Spinal cord (tissue), 10 donors: ENCODE measurements around the gene TMC5. TPM values are rescaled to one million over a fixed set of nuclear protein-coding genes. Genes with fewer than 3 reads are reported as not detected.
"Not testable (repeated sequence)": the region's sequence is repeated elsewhere in the genome, so short reads cannot be mapped to it uniquely, and the experiment has no call there.

Experiments used
- DNase-seq, 6 donors: peaks; one replicate each; pipeline versions ENCODE4 v3.0.0 to v3.0.0-alpha.2; 2013 to 2015; ENCODE audit warnings: low spot score in 6 of 6, low read depth in 4 of 6
- H3K27ac ChIP-seq: one replicate; pipeline ENCODE4 v1.5.1; 2013; ENCODE audit warnings: low read depth, low read length, control low read depth
- H3K27me3 ChIP-seq: one replicate; pipeline ENCODE4 v1.6.1; 2013; ENCODE audit warnings: low read length; ENCODE audit not compliant: control insufficient read depth, insufficient read depth
- H3K36me3 ChIP-seq: one replicate; pipeline ENCODE4 v1.6.1; 2013; ENCODE audit warnings: low read length; ENCODE audit not compliant: control insufficient read depth, insufficient read depth
- H3K4me1 ChIP-seq: one replicate; pipeline ENCODE4 v1.6.1; 2013; ENCODE audit warnings: low read length; ENCODE audit not compliant: control insufficient read depth, insufficient read depth
- H3K4me3 ChIP-seq: one replicate; pipeline ENCODE4 v1.5.1; 2013; ENCODE audit warnings: low read depth, low read length, control low read depth
- H3K9me3 ChIP-seq: one replicate; pipeline ENCODE4 v1.6.1; 2013; ENCODE audit warnings: low read length; ENCODE audit not compliant: control insufficient read depth, insufficient read depth
- WGBS: methylation state at CpG from one replicate; pipeline ENCODE4 v1.1.5; 2013; ENCODE audit warnings: missing lambda C conversion rate; ENCODE audit not compliant: insufficient coverage; 5-methylcytosine and 5-hydroxymethylcytosine counted together
- polyA plus RNA-seq, 2 donors: library from polyadenylated mRNA; unstranded; fragments of 120-200 nt; gene quantifications; one replicate each; pipeline ENCODE4 v1.2.1, GENCODE V29; 2013; ENCODE audit not compliant: insufficient read length in 2 of 2
- total RNA-seq, 2 donors: library from RNA; depleted of rRNA in 1 of 2; stranded (reverse); fragments of 120-200 nt in 1 of 2; fragments of >200 nt in 1 of 2; gene quantifications; one replicate each; pipeline versions ENCODE4 v1.2.3 to v1.2.4, GENCODE V29; 2013 to 2014
- donor health status: healthy.

The TMC5 gene
- total and polyA plus RNA-seq, 4 donors = 0.20 to 2.4 (median 0.38) TPM

- Histone ChIP-seq H3K27me3 (no peaks in the 10 kb centered on the region), H3K27ac (no peak overlapping the region), H3K36me3 (no peaks in the 10 kb centered on the region), H3K4me3 (no peak overlapping the region), H3K4me1 (peaks cover 5% of the 10 kb centered on the region), H3K9me3 (no peaks in the 10 kb centered on the region)
- no CpG with 5 or more reads among the region's 2 CpGs for WGBS
- no peak for DNase-seq
These were observed 35.4 kb upstream of the TMC5 start for GRCh38 chr16:19382084-19382801.

DNA sequence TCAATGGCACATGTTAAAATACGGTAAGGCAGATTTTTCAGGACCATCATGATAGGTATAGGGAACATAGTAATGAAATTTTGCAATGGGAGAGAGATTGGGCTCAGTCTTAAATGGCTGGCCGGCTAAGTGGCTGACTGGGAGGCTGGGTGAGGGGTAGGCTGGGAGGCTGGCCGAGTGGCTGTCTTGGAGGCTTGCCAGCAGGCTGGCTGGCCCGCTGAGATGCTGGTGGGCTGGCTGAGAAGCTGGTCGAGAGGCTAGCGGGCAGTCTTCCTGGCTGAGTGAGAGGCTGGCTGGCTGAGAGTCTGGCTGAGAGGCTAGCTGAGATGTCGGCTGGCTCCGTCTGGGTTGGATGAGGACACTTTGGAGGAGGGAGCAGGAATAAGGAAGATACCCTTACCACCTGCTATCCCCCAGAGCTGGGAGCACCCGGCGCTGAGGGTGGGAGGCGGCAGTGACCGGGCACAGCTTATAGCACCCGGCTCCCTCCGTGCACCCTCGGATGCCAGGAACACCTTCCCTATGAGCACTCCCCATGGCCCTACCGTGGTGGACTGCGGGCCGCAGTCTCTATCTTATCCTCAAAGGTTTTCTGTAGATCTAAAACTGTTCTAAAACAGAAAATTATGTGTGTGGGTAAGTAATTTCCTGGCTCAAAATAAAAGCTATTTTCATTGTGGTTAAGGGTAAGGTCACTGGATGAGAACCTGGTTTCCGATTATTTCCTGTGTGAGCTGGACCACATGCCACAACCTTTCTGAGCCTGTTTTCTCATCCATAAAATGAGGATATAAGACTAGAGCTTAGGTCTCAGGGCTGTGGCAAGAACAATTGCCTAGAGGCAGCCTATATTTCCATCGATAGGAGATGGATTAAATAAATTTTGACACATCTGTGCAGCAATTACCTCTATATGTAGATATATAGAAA is 34.5 kb upstream of the TMC5 start:
- 47% methylated on average over 12 of the region's 20 CpGs for WGBS

GRCh38 chr16:19384656-19385055 is 33.0 kb upstream of the TMC5 start:
- H3K4me3 ChIP-seq = no peak overlapping the region
- no peak overlapping the region for H3K27ac ChIP-seq
- 80% methylated on average over 1 of the region's 2 CpGs for WGBS
- no peaks in the 10 kb centered on the region for H3K27me3 ChIP-seq
- no peaks in the 10 kb centered on the region for H3K9me3 ChIP-seq
- H3K36me3 ChIP-seq = no peaks in the 10 kb centered on the region
- H3K4me1 ChIP-seq = peaks cover 5% of the 10 kb centered on the region
- DNase-seq = no peak

More for the DNA sequence above, 34.5 kb upstream of the TMC5 start:
- H3K36me3 ChIP-seq = no peaks in the 10 kb centered on the region
- no peaks in the 10 kb centered on the region for H3K9me3 ChIP-seq
- no peaks in the 10 kb centered on the region for H3K27me3 ChIP-seq
- peak in 2 of 6 donors; percentile 45 to 49 for DNase-seq
- no peak overlapping the region for H3K27ac ChIP-seq
- H3K4me1 ChIP-seq = peaks cover 5% of the 10 kb centered on the region
- no peak overlapping the region for H3K4me3 ChIP-seq

GRCh38 chr16:19386525-19386924 is 31.2 kb upstream of the TMC5 start:
- WGBS = 50% methylated on average over 1 of the region's 1 CpG
- no peaks in the 10 kb centered on the region for H3K27me3 ChIP-seq
- H3K27ac ChIP-seq = no peak overlapping the region

DNA sequence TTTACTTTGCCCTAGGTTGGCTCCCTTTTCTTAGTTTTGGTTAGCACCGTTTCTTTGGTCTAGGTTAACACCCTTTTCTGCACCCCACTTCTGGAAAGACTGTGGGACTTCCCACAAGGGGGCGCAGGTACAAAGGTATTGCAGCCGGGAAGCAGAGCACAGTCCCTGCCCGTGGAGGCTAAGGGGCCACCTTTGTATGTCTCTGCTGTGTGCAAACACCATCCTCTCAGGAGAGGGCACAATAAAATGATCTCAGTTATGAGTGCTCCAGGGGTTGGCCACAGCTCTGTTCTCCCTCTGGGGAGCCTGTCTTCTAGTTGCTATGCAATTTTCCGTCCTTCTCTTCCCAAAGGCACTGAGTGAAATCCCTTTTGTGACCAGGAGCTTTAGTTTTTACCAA is 28.4 kb upstream of the TMC5 start:
- H3K27ac ChIP-seq = no peak overlapping the region
- no peaks in the 10 kb centered on the region for H3K36me3 ChIP-seq
- WGBS = 14% methylated on average over 4 of the region's 5 CpGs
- peaks cover 3% of the 10 kb centered on the region for H3K4me1 ChIP-seq
- H3K9me3 ChIP-seq = no peaks in the 10 kb centered on the region
- peak in 1 of 6 donors; percentile 44 for DNase-seq
- H3K4me3 ChIP-seq = no peak overlapping the region
- no peaks in the 10 kb centered on the region for H3K27me3 ChIP-seq

More at GRCh38 chr16:19386525-19386924, 31.2 kb upstream of the TMC5 start:
- no peaks in the 10 kb centered on the region for H3K36me3 ChIP-seq
- DNase-seq = no peak
- peaks cover 5% of the 10 kb centered on the region for H3K4me1 ChIP-seq
- no peaks in the 10 kb centered on the region for H3K9me3 ChIP-seq
- H3K4me3 ChIP-seq = no peak overlapping the region

- WGBS = 57% methylated on average over 1 of the region's 6 CpGs
- not testable (repeated sequence) for H3K4me3 ChIP-seq, H3K9me3 ChIP-seq, H3K27me3 ChIP-seq, H3K4me1 ChIP-seq, H3K27ac ChIP-seq, DNase-seq, H3K36me3 ChIP-seq
These were observed 26.4 kb upstream of the TMC5 start for GRCh38 chr16:19391185-19391776.

DNA sequence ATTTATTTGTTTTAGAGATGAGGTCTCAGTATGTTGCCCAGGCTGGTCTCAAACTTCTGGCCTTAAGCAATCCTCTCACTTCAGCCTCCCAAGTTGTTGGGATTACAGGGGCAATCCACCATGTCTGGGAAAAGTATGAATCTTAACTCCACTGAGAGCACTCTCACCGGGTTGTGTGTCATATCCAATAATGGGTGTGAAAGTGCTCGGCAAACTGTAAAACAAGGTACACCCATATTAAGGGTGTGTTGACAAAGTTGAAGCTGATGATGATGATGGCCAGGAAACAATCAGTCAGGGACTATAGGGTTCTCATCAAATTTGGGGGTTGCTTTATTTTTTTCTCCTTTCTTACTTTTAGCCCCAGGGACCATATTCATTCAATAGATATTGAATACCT is 25.3 kb upstream of the TMC5 start:
- Histone ChIP-seq H3K4me1 (peaks cover 3% of the 10 kb centered on the region), H3K27me3 (no peaks in the 10 kb centered on the region), H3K9me3 (no peaks in the 10 kb centered on the region), H3K4me3 (no peak overlapping the region), H3K27ac (no peak overlapping the region), H3K36me3 (no peaks in the 10 kb centered on the region)
- no peak for DNase-seq
- no CpG with 5 or more reads among the region's 2 CpGs for WGBS

GRCh38 chr16:19393226-19394111 is 24.2 kb upstream of the TMC5 start:
- no peaks in the 10 kb centered on the region for H3K9me3 ChIP-seq
- no peak overlapping the region for H3K27ac ChIP-seq
- H3K4me1 ChIP-seq = peaks cover 3% of the 10 kb centered on the region
- H3K36me3 ChIP-seq = no peaks in the 10 kb centered on the region
- H3K27me3 ChIP-seq = no peaks in the 10 kb centered on the region
- H3K4me3 ChIP-seq = no peak overlapping the region
- peak in 1 of 6 donors; percentile 17 for DNase-seq
- 44% methylated on average over 12 of the region's 13 CpGs for WGBS
